KMS-11 (cell line): ENCODE data around the gene APRT.

Experiments
- H2AFZ ChIP-seq: fragments of 200-600 bp; sonication (generic); 2 replicates; pipeline ENCODE4 v1.6.1; 2016; ENCODE audit warnings: antibody characterized with exemption, mixed run types, low read depth
- H3K27ac ChIP-seq: fragments of 200-600 bp; sonication (generic); 2 replicates; pipeline ENCODE4 v1.6.1; 2016; ENCODE audit warnings: mild to moderate bottlenecking, mixed run types
- H3K27me3 ChIP-seq: fragments of 200-600 bp; sonication (generic); 2 replicates; pipeline ENCODE4 v1.6.1; 2017; ENCODE audit warnings: mild to moderate bottlenecking, low read depth, mixed run types, moderate library complexity; ENCODE audit not compliant: insufficient read depth
- H3K36me3 ChIP-seq: fragments of 200-600 bp; sonication (generic); 2 replicates; pipeline ENCODE4 v1.6.1; 2017; ENCODE audit warnings: mild to moderate bottlenecking, mixed run types; ENCODE audit not compliant: insufficient read depth
- H3K4me1 ChIP-seq: fragments of 200-600 bp; sonication (generic); 2 replicates; pipeline ENCODE4 v1.6.1; 2016; ENCODE audit warnings: mild to moderate bottlenecking, low read depth, mixed run types; ENCODE audit not compliant: poor library complexity, severe bottlenecking
- H3K4me2 ChIP-seq: fragments of 200-600 bp; sonication (generic); 2 replicates; pipeline ENCODE4 v1.7.0; 2016; ENCODE audit warnings: mild to moderate bottlenecking, mixed run types
- H3K4me3 ChIP-seq: fragments of 200-600 bp; sonication (generic); IDR thresholded peaks from 2 replicates; pipeline ENCODE4 v1.6.1; 2017; ENCODE audit warnings: low read depth, low read length, mixed read lengths; ENCODE audit not compliant: insufficient read depth
- H3K79me2 ChIP-seq: fragments of 200-600 bp; sonication (generic); 2 replicates; pipeline ENCODE4 v1.6.1; 2016; ENCODE audit warnings: low read depth, mixed run types; ENCODE audit not compliant: insufficient read depth
- H3K9ac ChIP-seq: fragments of 200-600 bp; sonication (generic); 2 replicates; pipeline ENCODE4 v1.6.1; 2016; ENCODE audit warnings: mild to moderate bottlenecking, mixed run types
- H4K20me1 ChIP-seq: fragments of 200-600 bp; sonication (generic); 2 replicates; pipeline ENCODE4 v1.6.1; 2016; ENCODE audit warnings: mild to moderate bottlenecking, mixed run types; ENCODE audit not compliant: insufficient read depth
- TF ChIP-seq, protein P1 (sequence below): fragments of 200-600 bp; sonication (generic); conservative IDR thresholded peaks from 2 replicates; pipeline ENCODE4 v1.6.1; 2017; ENCODE audit warnings: low read depth, mild to moderate bottlenecking, antibody characterized with exemption, low read length, moderate library complexity, mixed read lengths

APRT gene

DNA sequence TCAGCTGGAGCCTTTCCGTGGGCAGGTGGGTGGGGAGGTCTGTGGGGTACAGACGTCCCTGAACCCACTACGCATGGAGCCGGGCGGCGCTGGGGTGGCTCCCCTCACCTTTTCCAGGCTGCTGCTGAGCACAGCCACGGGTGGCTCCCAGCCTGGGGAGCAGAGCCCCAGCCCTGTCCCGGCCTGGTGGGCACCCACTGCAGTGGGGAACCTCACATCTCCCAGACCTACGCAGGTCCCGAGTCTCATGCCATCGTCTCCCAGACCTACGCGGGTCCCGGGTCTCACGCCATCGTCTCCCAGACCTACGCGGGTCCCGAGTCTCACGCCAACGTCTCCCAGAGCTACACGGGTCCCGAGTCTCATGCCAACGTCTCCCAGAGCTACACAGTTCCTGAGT is 17.0 kb upstream of the APRT start:
- TF ChIP-seq, protein P1, sequence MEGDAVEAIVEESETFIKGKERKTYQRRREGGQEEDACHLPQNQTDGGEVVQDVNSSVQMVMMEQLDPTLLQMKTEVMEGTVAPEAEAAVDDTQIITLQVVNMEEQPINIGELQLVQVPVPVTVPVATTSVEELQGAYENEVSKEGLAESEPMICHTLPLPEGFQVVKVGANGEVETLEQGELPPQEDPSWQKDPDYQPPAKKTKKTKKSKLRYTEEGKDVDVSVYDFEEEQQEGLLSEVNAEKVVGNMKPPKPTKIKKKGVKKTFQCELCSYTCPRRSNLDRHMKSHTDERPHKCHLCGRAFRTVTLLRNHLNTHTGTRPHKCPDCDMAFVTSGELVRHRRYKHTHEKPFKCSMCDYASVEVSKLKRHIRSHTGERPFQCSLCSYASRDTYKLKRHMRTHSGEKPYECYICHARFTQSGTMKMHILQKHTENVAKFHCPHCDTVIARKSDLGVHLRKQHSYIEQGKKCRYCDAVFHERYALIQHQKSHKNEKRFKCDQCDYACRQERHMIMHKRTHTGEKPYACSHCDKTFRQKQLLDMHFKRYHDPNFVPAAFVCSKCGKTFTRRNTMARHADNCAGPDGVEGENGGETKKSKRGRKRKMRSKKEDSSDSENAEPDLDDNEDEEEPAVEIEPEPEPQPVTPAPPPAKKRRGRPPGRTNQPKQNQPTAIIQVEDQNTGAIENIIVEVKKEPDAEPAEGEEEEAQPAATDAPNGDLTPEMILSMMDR = no peak
- Histone ChIP-seq H4K20me1 (no peaks in the 10 kb centered on the region), H3K36me3 (no peaks in the 10 kb centered on the region), H3K9ac (no peak overlapping the region), H3K27ac (no peak overlapping the region), H3K27me3 (no peaks in the 10 kb centered on the region), H3K4me3 (no peak overlapping the region), H3K4me1 (no peaks in the 10 kb centered on the region), H3K4me2 (no peak overlapping the region), H2AFZ (no peak overlapping the region), H3K79me2 (no peaks in the 10 kb centered on the region)

DNA sequence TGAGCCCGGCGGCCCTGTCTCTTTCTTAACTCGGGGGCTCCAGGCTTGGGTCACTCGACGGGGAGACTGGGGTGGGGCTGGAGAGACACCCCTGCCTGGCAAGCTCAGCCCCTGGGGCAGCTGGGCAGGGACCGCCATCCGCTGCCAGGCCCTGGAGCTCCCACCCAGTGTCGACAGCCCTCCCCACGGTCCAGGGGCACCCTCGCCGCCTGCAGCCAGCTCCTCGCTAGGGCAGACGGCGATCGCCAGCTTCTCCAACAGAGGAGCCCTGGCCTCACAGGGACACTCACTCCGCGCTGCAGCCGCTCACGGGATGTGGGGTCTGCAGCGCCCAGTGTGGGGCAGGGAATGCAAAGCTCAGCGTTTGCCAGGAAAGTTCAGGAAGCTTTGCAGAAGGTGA is 16.0 kb upstream of the APRT start:
- no peaks in the 10 kb centered on the region for H3K4me1 ChIP-seq
- no peaks in the 10 kb centered on the region for H3K79me2 ChIP-seq
- H3K4me2 ChIP-seq = no peak overlapping the region
- no peak overlapping the region for H3K27ac ChIP-seq
- H3K9ac ChIP-seq = no peak overlapping the region
- H3K27me3 ChIP-seq = no peaks in the 10 kb centered on the region
- no peaks in the 10 kb centered on the region for H3K36me3 ChIP-seq
- no peak overlapping the region for H2AFZ ChIP-seq
- TF ChIP-seq, protein P1 = no peak
- H3K4me3 ChIP-seq = no peak overlapping the region
- no peaks in the 10 kb centered on the region for H4K20me1 ChIP-seq

DNA sequence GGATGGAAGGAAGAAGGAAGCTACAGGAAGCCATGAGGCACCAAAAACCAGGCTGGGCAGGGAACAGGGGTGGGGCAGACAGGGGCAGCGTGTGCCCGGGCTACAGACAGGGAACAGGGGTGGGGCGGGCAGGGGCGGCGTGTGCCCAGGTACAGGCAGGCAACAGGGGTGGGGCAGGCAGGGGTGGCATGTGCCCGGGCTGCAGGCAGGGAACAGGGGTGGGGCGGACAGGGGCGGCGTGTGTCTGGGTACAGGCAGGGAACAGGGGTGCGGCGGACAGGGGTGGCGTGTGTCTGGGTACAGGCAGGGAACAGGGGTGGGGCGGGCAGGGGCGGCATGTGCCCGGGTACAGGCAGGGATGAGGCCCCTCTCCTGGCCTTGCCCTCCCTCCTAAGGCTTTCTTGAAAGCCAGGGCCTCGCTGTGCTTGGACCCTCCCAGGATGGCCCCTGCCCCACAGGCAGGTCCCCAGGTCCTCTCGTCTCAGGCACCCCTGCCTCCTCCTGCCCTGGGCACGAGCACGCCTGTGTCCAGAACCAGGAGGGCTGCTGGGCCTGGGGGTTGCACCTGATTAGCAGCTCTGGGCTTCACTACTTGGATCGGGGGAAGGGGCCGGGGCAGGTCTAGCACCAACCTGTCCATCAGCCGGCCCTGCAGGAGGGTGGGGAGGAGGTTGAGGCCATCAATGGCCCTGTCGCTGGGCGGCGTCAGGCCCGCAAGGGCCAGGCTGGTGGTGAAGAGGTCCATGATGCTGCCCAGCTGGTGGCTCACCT is 14.5 kb upstream of the APRT start:
- Histone ChIP-seq H3K4me2 (no peak overlapping the region), H3K9ac (no peak overlapping the region), H4K20me1 (no peaks in the 10 kb centered on the region), H3K27ac (no peak overlapping the region), H3K4me3 (no peak overlapping the region), H3K4me1 (no peaks in the 10 kb centered on the region), H3K79me2 (no peaks in the 10 kb centered on the region), H2AFZ (no peak overlapping the region), H3K36me3 (no peaks in the 10 kb centered on the region), H3K27me3 (no peaks in the 10 kb centered on the region)
- TF ChIP-seq, protein P1 = no peak

DNA sequence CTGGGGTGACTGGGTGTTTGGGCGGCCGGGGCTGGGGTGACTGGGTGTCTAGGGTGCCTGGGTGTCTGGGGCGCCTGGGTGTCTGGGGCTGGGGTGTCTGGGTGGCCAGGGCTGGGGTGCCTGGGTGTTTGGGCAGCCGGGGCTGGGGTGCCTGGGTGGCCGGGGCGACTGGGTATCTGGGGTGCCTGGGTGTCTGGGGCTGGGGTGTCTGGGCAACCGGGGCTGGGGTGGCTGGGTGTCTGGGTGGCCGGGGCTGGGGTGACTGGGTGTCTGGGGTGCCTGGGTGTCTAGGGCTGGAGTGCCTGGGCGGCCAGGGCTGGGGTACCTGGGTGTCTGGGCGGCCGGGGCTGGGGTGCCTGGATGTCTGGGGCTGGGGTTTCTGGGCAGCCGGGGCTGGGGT is 13.4 kb upstream of the APRT start:
- Histone ChIP-seq H3K4me3 (no peak overlapping the region), H3K4me1 (no peaks in the 10 kb centered on the region), H3K27me3 (no peaks in the 10 kb centered on the region), H2AFZ (no peak overlapping the region), H3K4me2 (no peak overlapping the region), H4K20me1 (no peaks in the 10 kb centered on the region), H3K27ac (no peak overlapping the region), H3K79me2 (no peaks in the 10 kb centered on the region), H3K9ac (no peak overlapping the region), H3K36me3 (no peaks in the 10 kb centered on the region)
- TF ChIP-seq, protein P1 = no peak
